Measurements from ENCODE around the gene KRT74. TPM values are rescaled to one million over a fixed set of nuclear protein-coding genes. Genes with fewer than 3 reads are reported as not detected.

KRT74 gene
- total RNA-seq, 4 donors from 2014 or later, result not detected

DNA sequence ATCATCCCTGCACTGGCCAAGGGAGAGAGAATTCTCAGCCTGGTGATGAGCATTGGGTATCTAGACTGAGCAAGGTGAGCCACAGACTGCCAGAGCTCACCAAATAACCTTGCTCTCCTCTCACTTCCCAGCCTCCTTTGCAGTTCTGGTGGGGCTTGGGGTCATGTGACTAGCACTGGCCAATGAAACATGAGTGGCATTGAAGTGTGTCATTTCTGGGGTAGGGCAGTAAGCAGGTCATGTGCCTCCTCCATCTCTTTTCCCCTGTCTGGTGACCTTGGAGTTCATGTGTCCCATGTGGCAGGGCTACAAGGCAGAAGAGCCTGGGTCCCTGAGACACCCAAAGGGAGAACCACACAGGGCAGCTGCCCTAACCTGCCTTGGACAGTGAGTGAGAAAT is 31.2 kb upstream of the KRT74 start:
- H3K4me3 ChIP-seq, result no peak overlapping the region
- intact Hi-C loops (cut with DNase I; ENCODE audit: low total_unique reads), result no loop called here
- no peak for TF ChIP-seq POLR2A (IDR thresholded peaks at IDR 0.05)
- TF ChIP-seq, protein P1, sequence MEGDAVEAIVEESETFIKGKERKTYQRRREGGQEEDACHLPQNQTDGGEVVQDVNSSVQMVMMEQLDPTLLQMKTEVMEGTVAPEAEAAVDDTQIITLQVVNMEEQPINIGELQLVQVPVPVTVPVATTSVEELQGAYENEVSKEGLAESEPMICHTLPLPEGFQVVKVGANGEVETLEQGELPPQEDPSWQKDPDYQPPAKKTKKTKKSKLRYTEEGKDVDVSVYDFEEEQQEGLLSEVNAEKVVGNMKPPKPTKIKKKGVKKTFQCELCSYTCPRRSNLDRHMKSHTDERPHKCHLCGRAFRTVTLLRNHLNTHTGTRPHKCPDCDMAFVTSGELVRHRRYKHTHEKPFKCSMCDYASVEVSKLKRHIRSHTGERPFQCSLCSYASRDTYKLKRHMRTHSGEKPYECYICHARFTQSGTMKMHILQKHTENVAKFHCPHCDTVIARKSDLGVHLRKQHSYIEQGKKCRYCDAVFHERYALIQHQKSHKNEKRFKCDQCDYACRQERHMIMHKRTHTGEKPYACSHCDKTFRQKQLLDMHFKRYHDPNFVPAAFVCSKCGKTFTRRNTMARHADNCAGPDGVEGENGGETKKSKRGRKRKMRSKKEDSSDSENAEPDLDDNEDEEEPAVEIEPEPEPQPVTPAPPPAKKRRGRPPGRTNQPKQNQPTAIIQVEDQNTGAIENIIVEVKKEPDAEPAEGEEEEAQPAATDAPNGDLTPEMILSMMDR (IDR thresholded peaks at IDR 0.05 in 4 of 5, conservative IDR thresholded peaks at IDR 0.05 in 1 of 5), result no peak
- no peaks in the 10 kb centered on the region for H3K4me1 ChIP-seq
- no peak overlapping the region for H3K27ac ChIP-seq
- no peaks in the 10 kb centered on the region for H3K36me3 ChIP-seq
- ATAC-seq, result no peak
- H3K9me3 ChIP-seq, result no peaks in the 10 kb centered on the region
- in situ Hi-C loops (cut with MboI; ENCODE audit: low sequenced_read_pairs in 4 of 4), result no loop called here
- H3K27me3 ChIP-seq, result peaks cover 15 to 30% (median 15%) of the 10 kb centered on the region in 3 donors
- DNase-seq, result no peak

DNA sequence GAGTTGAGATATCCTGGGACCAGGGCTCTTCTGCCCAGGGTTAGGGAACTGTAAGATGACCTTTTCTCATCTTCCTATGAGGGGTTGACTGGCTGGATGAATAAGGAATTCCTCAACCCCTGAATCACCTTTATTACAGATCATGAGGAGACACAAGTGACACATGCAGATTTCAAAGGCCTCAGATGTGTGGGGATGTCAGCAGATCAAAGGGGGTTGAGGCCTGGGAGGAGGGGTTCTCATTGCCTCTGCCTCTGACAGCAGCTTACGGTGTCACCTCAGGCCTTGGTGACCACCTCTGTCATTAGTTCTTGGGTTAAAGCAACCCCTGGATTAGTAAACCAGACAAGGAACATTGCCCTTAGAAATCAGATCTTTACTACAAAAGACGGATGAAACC is 29.7 kb upstream of the KRT74 start:
- Histone ChIP-seq H3K9me3 (no peaks in the 10 kb centered on the region), H3K27me3 (peaks cover 15 to 32% (median 20%) of the 10 kb centered on the region in 3 donors), H3K4me3 (no peak overlapping the region), H3K36me3 (no peaks in the 10 kb centered on the region), H3K4me1 (no peaks in the 10 kb centered on the region), H3K27ac (no peak overlapping the region)
- DNase-seq (no peak), ATAC-seq (no peak)
- TF ChIP-seq, protein P1 (IDR thresholded peaks at IDR 0.05 in 4 of 5, conservative IDR thresholded peaks at IDR 0.05 in 1 of 5), result no peak
- no peak for TF ChIP-seq POLR2A (IDR thresholded peaks at IDR 0.05)
- in situ Hi-C loops (cut with MboI; ENCODE audit: low sequenced_read_pairs in 4 of 4) (no loop called here), intact Hi-C loops (cut with DNase I; ENCODE audit: low total_unique reads) (no loop called here)

DNA sequence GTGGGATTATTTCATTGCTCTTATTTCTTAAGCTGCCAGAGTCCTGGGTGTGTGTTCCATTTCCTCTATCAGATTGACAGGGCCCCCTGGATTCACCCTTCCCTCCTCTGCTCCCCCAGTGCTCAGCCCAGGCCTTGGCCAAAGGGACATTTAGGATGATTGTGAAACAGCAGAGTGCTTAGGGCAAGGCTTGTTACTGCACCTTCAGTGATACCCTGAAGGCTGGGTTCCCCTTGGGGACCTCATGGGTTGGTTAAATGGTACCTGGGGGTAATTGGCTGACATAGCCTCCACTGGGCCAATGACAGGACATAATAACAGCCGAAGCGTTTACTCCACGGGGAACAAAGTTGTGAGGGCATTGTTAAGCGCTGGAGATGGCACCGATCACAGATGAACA is 28.9 kb upstream of the KRT74 start:
- H3K4me3 ChIP-seq, result no peak overlapping the region
- TF ChIP-seq, protein P1 (IDR thresholded peaks at IDR 0.05 in 4 of 5, conservative IDR thresholded peaks at IDR 0.05 in 1 of 5), result no peak
- no peak for TF ChIP-seq POLR2A (IDR thresholded peaks at IDR 0.05)
- H3K4me1 ChIP-seq, result no peaks in the 10 kb centered on the region
- in situ Hi-C loops (cut with MboI; ENCODE audit: low sequenced_read_pairs in 4 of 4) (no loop called here), intact Hi-C loops (cut with DNase I; ENCODE audit: low total_unique reads) (no loop called here)
- peaks cover 15 to 32% (median 20%) of the 10 kb centered on the region in 3 donors for H3K27me3 ChIP-seq
- DNase-seq (no peak), ATAC-seq (no peak)
- no peak overlapping the region for H3K27ac ChIP-seq
- H3K9me3 ChIP-seq, result no peaks in the 10 kb centered on the region
- no peaks in the 10 kb centered on the region for H3K36me3 ChIP-seq

DNA sequence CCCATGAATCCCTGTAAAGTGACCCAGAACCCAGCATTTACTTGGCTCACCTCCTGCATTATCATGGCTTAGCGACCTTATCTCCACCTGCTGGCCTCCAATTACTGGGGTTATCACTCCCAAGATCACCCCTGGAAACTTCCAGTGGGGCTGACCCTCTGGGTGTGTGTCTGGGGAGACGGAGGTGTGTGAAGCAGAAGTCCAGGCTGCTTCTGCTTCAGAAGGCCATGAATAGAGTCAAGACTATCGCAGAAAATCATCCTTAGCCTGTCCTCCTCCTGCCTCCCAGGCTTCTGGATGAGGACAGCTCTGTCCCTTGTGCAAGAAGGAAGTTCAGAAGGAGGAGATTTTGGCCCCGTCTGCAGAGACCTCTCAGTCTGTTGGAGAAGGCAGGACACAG is 28.0 kb upstream of the KRT74 start:
- no peak for DNase-seq
- no peak overlapping the region for H3K27ac ChIP-seq
- no peaks in the 10 kb centered on the region for H3K9me3 ChIP-seq
- H3K4me3 ChIP-seq, result no peak overlapping the region
- no peak for ATAC-seq
- no peak for TF ChIP-seq POLR2A (IDR thresholded peaks at IDR 0.05)
- TF ChIP-seq, protein P1 (IDR thresholded peaks at IDR 0.05 in 4 of 5, conservative IDR thresholded peaks at IDR 0.05 in 1 of 5), result no peak
- H3K36me3 ChIP-seq, result no peaks in the 10 kb centered on the region
- no peaks in the 10 kb centered on the region for H3K4me1 ChIP-seq
- in situ Hi-C loops (cut with MboI; ENCODE audit: low sequenced_read_pairs in 4 of 4) (no loop called here), intact Hi-C loops (cut with DNase I; ENCODE audit: low total_unique reads) (no loop called here)
- peaks cover 15 to 32% (median 20%) of the 10 kb centered on the region in 3 donors for H3K27me3 ChIP-seq

DNA sequence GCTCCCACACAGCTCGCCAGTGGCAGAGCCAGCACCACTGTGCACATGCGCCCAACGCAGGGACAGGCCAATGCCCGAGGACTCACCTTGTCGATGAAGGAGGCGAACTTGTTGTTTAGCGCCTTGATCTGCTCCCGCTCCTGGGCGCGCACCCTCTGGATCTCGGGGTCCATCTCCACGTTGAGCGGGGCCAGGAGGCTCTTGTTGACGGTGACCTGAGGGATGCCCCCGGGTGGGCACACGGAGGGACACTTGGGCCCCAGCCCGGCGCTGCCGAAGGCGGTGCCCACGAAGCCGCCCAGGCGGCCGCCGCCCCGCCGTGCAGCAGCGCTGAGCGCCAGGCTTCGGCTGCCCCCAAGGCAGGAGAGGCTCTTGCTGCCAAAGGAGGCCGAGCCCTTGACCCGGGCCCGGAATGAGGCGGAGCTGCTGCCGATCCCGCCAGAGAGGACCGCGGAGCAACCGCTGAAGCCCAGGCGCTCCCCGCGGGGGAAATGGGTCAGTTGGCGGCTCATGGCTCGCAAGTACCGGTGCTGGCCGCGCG is 27.4 kb upstream of the KRT74 start, which contains the start of gene KRT72:
Gene KRT72 (minus strand): TSS at position 523 of the 541 bp plus-strand sequence. CDS start 11 bp downstream, at position 512.
- H3K27me3 ChIP-seq, result peaks cover 15 to 32% (median 20%) of the 10 kb centered on the region in 3 donors
- no peaks in the 10 kb centered on the region for H3K4me1 ChIP-seq

More for the DNA sequence above, 27.4 kb upstream of the KRT74 start, which contains the start of gene KRT72:
- Histone ChIP-seq H3K27ac (no peak within 1 kb of the TSS), H3K9me3 (no peaks in the 10 kb centered on the region), H3K36me3 (no peaks in the 10 kb centered on the region), H3K4me3 (no peak within 1 kb of the TSS)
- TF ChIP-seq POLR2A (IDR thresholded peaks at IDR 0.05), result no peak
- TF ChIP-seq, protein P1 (IDR thresholded peaks at IDR 0.05 in 4 of 5, conservative IDR thresholded peaks at IDR 0.05 in 1 of 5), result no peak
- DNase-seq (no peak), ATAC-seq (no peak)
- intact Hi-C loops (cut with DNase I; ENCODE audit: low total_unique reads), result no loop called here
- in situ Hi-C loops (cut with MboI; ENCODE audit: low sequenced_read_pairs in 4 of 4), result no loop called here
